ENCODE results near the gene KRT15.

DNA sequence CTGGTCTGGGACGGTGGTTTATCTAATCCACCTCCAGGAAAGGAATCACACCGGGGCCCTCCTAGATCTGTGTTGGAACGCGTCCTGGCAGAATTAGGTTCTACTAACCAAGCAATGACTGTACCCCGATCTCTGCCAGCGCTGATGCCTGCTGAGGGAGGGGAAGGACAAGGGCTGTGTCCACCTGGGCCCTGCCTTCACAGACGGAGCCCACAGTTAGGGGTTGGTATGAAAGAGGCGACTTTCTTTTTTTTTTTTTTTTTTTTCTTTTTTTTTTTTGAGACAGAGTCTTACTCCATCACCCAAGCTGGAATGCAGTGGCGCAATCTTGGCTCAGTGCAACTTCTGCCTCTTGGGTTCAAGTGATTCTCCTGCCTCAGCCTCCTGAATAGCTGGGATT lies 19.3 kb upstream of the KRT15 start:
- no peak for TF ChIP-seq CTCF (IDR thresholded peaks at IDR 0.05)
- no peak for TF ChIP-seq POLR2A (IDR thresholded peaks at IDR 0.05)

Data from right lobe of liver (tissue), 4 donors.